PFSK-1 (cell line): ENCODE results near the gene SLMAP.

Experiments
- FOXP2 ChIP-seq: optimal IDR thresholded peaks from 2 replicates; pipeline ENCODE3; 2011; ENCODE audit warnings: borderline replicate concordance, control low read depth, inconsistent platforms; ENCODE audit not compliant: insufficient read depth; ENCODE audit errors: extremely low read length, extremely low read depth
- POLR2AphosphoS5 ChIP-seq: IDR thresholded peaks from 2 replicates; pipeline ENCODE4 v1.6.1; 2012; ENCODE audit warnings: low read depth, mild to moderate bottlenecking, control low read depth, low read length, moderate library complexity
- SIN3A ChIP-seq: IDR thresholded peaks from 2 replicates; pipeline ENCODE4 v1.6.1; 2012; ENCODE audit warnings: mild to moderate bottlenecking, low read length, moderate library complexity, borderline replicate concordance; ENCODE audit not compliant: insufficient read depth
- TAF1 ChIP-seq: IDR thresholded peaks from 2 replicates; pipeline ENCODE4 v1.6.1; 2012; ENCODE audit warnings: low read length, control low read depth, borderline replicate concordance; ENCODE audit not compliant: insufficient read depth
- TF ChIP-seq, protein P1 (sequence below), 2 experiments: IDR thresholded peaks; 2 replicates each; pipeline versions ENCODE4 v1.6.1 to v1.8.0; 2011 to 2012; ENCODE audit warnings: low read depth in 2 of 2, low read length in 2 of 2, control low read depth in 1 of 2, inconsistent platforms in 1 of 2, mild to moderate bottlenecking in 1 of 2, moderate library complexity in 1 of 2; ENCODE audit not compliant: insufficient read depth in 1 of 2

DNA sequence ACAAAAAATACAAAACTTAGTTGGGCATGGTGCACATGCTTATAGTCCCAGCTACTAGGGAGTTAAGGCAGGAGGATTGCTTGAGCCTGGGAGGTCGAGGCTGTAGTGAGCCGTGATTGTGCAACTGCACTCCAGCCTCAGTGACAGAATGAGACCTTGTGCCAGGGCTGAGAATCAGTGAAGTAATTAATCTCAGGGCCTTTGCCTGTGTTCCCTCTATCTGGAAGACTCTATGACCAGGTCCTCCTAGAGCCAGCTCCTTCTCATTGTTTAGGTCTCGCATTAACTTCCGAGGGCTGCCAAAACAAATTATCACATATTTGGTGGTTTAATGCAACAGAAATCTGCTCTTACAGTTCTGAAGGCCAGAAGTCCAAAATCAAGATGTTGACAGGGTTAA, 210.7 kb downstream of the SLMAP start:
- TF ChIP-seq TAF1 (no peak), POLR2AphosphoS5 (no peak), SIN3A (no peak), FOXP2 (no peak)
- TF ChIP-seq, protein P1, sequence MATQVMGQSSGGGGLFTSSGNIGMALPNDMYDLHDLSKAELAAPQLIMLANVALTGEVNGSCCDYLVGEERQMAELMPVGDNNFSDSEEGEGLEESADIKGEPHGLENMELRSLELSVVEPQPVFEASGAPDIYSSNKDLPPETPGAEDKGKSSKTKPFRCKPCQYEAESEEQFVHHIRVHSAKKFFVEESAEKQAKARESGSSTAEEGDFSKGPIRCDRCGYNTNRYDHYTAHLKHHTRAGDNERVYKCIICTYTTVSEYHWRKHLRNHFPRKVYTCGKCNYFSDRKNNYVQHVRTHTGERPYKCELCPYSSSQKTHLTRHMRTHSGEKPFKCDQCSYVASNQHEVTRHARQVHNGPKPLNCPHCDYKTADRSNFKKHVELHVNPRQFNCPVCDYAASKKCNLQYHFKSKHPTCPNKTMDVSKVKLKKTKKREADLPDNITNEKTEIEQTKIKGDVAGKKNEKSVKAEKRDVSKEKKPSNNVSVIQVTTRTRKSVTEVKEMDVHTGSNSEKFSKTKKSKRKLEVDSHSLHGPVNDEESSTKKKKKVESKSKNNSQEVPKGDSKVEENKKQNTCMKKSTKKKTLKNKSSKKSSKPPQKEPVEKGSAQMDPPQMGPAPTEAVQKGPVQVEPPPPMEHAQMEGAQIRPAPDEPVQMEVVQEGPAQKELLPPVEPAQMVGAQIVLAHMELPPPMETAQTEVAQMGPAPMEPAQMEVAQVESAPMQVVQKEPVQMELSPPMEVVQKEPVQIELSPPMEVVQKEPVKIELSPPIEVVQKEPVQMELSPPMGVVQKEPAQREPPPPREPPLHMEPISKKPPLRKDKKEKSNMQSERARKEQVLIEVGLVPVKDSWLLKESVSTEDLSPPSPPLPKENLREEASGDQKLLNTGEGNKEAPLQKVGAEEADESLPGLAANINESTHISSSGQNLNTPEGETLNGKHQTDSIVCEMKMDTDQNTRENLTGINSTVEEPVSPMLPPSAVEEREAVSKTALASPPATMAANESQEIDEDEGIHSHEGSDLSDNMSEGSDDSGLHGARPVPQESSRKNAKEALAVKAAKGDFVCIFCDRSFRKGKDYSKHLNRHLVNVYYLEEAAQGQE (IDR thresholded peaks at IDR 0.05; ENCODE audit: insufficient read depth in 1 of 2, low read depth in 2 of 2, low read length in 2 of 2), result no peak
